H9 (cell line): Measurements from ENCODE around the gene OPTC. TPM values are rescaled to one million over a fixed set of nuclear protein-coding genes. Genes with fewer than 3 reads are reported as not detected.
A peak's percentile ranks its signal among the peaks of the same experiment; 100 is the strongest.
"Not testable (repeated sequence)": the region's sequence is repeated elsewhere in the genome, so short reads cannot be mapped to it uniquely, and the experiment has no call there.

ENCODE experiments used
- DNase-seq: peaks from one replicate; pipeline ENCODE4 v3.0.0-alpha.2; 2017
- H2AFZ ChIP-seq: one replicate; pipeline ENCODE4 v1.6.1; 2013; ENCODE audit warnings: mild to moderate bottlenecking, low read length, control low read depth, moderate library complexity
- H2AK5ac ChIP-seq: 2 replicates; pipeline ENCODE4 v1.6.1; 2013; ENCODE audit warnings: low read length, control low read depth, mixed read lengths; ENCODE audit not compliant: insufficient read length
- H2BK120ac ChIP-seq: one replicate; pipeline ENCODE4 v1.6.1; 2013; ENCODE audit warnings: low read depth, mild to moderate bottlenecking, low read length, control low read depth, inconsistent platforms; ENCODE audit not compliant: poor library complexity, severe bottlenecking
- H2BK12ac ChIP-seq: 2 replicates; pipeline ENCODE4 v1.6.1; 2013; ENCODE audit warnings: low read length, control low read depth, mixed read lengths, low read depth; ENCODE audit not compliant: insufficient read length
- H2BK15ac ChIP-seq: 2 replicates; pipeline ENCODE4 v1.6.1; 2013; ENCODE audit warnings: low read depth, low read length, control low read depth
- H2BK20ac ChIP-seq: one replicate; pipeline ENCODE4 v1.6.1; 2013; ENCODE audit warnings: low read depth, mild to moderate bottlenecking, low read length, control low read depth, inconsistent platforms; ENCODE audit not compliant: poor library complexity, severe bottlenecking
- H2BK5ac ChIP-seq: 2 replicates; pipeline ENCODE4 v1.6.1; 2013; ENCODE audit warnings: low read length, control low read depth, mixed read lengths; ENCODE audit not compliant: insufficient read length
- H3K14ac ChIP-seq: 2 replicates; pipeline ENCODE4 v1.6.1; 2013; ENCODE audit warnings: low read length, control low read depth; ENCODE audit not compliant: insufficient read depth
- H3K18ac ChIP-seq: 2 replicates; pipeline ENCODE4 v1.6.1; 2013; ENCODE audit warnings: low read depth, mild to moderate bottlenecking, mixed read lengths, low read length, control low read depth; ENCODE audit not compliant: insufficient read length
- H3K23ac ChIP-seq: 2 replicates; pipeline ENCODE4 v1.6.1; 2013; ENCODE audit warnings: low read length, control low read depth, mixed read lengths, low read depth; ENCODE audit not compliant: insufficient read length
- H3K23me2 ChIP-seq: 2 replicates; pipeline ENCODE4 v1.6.1; 2013; ENCODE audit warnings: low read depth, mild to moderate bottlenecking, mixed read lengths, low read length, control low read depth; ENCODE audit not compliant: insufficient read length, poor library complexity, severe bottlenecking
- H3K27ac ChIP-seq: 2 replicates; pipeline ENCODE4 v1.5.1; 2013; ENCODE audit warnings: low read length, control low read depth, mixed read lengths, low read depth; ENCODE audit not compliant: insufficient read length
- H3K27me3 ChIP-seq: 2 replicates; pipeline ENCODE4 v1.6.1; 2013; ENCODE audit warnings: low read length, control low read depth, inconsistent platforms; ENCODE audit not compliant: insufficient read depth
- H3K4ac ChIP-seq: 2 replicates; pipeline ENCODE4 v1.6.1; 2013; ENCODE audit warnings: low read depth, mild to moderate bottlenecking, control low read depth, inconsistent platforms, low read length, moderate library complexity
- H3K4me1 ChIP-seq: 2 replicates; pipeline ENCODE4 v1.6.1; 2013; ENCODE audit warnings: low read length, control low read depth, inconsistent platforms; ENCODE audit not compliant: insufficient read depth
- H3K4me2 ChIP-seq: 2 replicates; pipeline ENCODE4 v1.6.1; 2013; ENCODE audit warnings: low read length, control low read depth, mixed read lengths; ENCODE audit not compliant: insufficient read length, insufficient read depth
- H3K56ac ChIP-seq: 2 replicates; pipeline ENCODE4 v1.6.1; 2013; ENCODE audit warnings: low read depth, mild to moderate bottlenecking, mixed read lengths, low read length, control low read depth; ENCODE audit not compliant: insufficient read length
- H3K79me1 ChIP-seq: 2 replicates; pipeline ENCODE4 v1.6.1; 2013; ENCODE audit warnings: low read depth, mild to moderate bottlenecking, moderate library complexity, low read length, control low read depth, inconsistent platforms; ENCODE audit not compliant: insufficient read depth, poor library complexity, severe bottlenecking
- H3K79me2 ChIP-seq: 2 replicates; pipeline ENCODE4 v1.6.1; 2013; ENCODE audit warnings: low read length, control low read depth, inconsistent platforms; ENCODE audit not compliant: insufficient read depth
- H3K9ac ChIP-seq: 2 replicates; pipeline ENCODE4 v1.6.1; 2013; ENCODE audit warnings: low read length, control low read depth, mixed read lengths; ENCODE audit not compliant: insufficient read length; ENCODE audit errors: extremely low read depth
- H3K9me3 ChIP-seq: one replicate; pipeline ENCODE4 v1.6.1; 2013; ENCODE audit warnings: low read depth, low read length, inconsistent platforms; ENCODE audit not compliant: control insufficient read depth
- H3T11ph ChIP-seq: one replicate; pipeline ENCODE4 v1.6.1; 2013; ENCODE audit warnings: mild to moderate bottlenecking, low read length, control low read depth, inconsistent platforms
- H4K20me1 ChIP-seq: one replicate; pipeline ENCODE4 v1.6.1; 2013; ENCODE audit not compliant: control insufficient read depth, insufficient read length, insufficient read depth
- H4K5ac ChIP-seq: 2 replicates; pipeline ENCODE4 v1.6.1; 2013; ENCODE audit warnings: low read depth, mild to moderate bottlenecking, mixed read lengths, low read length, control low read depth; ENCODE audit not compliant: insufficient read length
- H4K8ac ChIP-seq: replicated peaks from 2 replicates; pipeline ENCODE4 v1.6.1; 2013; ENCODE audit warnings: low read length, control low read depth, mixed read lengths, low read depth; ENCODE audit not compliant: insufficient read length
- H4K91ac ChIP-seq: 2 replicates; pipeline ENCODE4 v1.6.1; 2013; ENCODE audit warnings: low read depth, mild to moderate bottlenecking, moderate library complexity, mixed read lengths, low read length, control low read depth; ENCODE audit not compliant: insufficient read length
- H3K27ac Mint-ChIP-seq, 3 experiments: 2 replicates in 2 of 3; 3 replicates in 1 of 3; pipeline ENCODE4 v1.8.0; 2020 to 2021; ENCODE audit warnings: mixed read lengths in 3 of 3, mild to moderate bottlenecking in 1 of 3, moderate library complexity in 1 of 3
- H3K27me3 Mint-ChIP-seq: 2 replicates; pipeline ENCODE4 v1.8.0; 2021; ENCODE audit warnings: low read depth, mild to moderate bottlenecking, moderate library complexity, mixed read lengths
- H3K36me3 Mint-ChIP-seq, 3 experiments: 2 replicates in 2 of 3; 3 replicates in 1 of 3; pipeline ENCODE4 v1.8.0; 2020 to 2021; ENCODE audit warnings: low read depth in 3 of 3, mixed read lengths in 3 of 3; ENCODE audit not compliant: insufficient read depth in 1 of 3
- H3K4me1 Mint-ChIP-seq, 2 experiments: 2 replicates each; pipeline ENCODE4 v1.8.0; 2020; ENCODE audit warnings: mixed read lengths in 2 of 2
- H3K4me3 Mint-ChIP-seq, 2 experiments: 2 replicates in 1 of 2; 3 replicates in 1 of 2; pipeline ENCODE4 v1.8.0; 2020 to 2021; ENCODE audit warnings: mild to moderate bottlenecking in 2 of 2, mixed read lengths in 2 of 2, moderate library complexity in 1 of 2
- H3K9me3 Mint-ChIP-seq, 2 experiments: 2 replicates in 1 of 2; 3 replicates in 1 of 2; pipeline ENCODE4 v1.8.0; 2020; ENCODE audit warnings: mild to moderate bottlenecking in 2 of 2, mixed read lengths in 2 of 2, moderate library complexity in 1 of 2
- CTCF ChIP-seq: fragments of 200-600 bp; sonication (generic); conservative IDR thresholded peaks from 3 replicates; pipeline ENCODE4 v1.8.0; 2021; ENCODE audit warnings: antibody characterized with exemption, mild to moderate bottlenecking
- WGBS: extraction: QIAGEN DNeasy Blood & Tissue Kit; methylation state at CpG from one replicate; pipeline ENCODE4 v1.1.7; 2013; ENCODE audit warnings: missing lambda C conversion rate, low lambda C conversion rate, mixed read lengths; ENCODE audit not compliant: insufficient read length; ENCODE audit errors: extremely low coverage; 5-methylcytosine and 5-hydroxymethylcytosine counted together
- total RNA-seq: library from RNA; stranded (reverse); gene quantifications from 2 replicates; pipeline ENCODE4 v1.2.1, GENCODE V29; 2021

OPTC gene
- total RNA-seq, 1 experiment from 2014 or later: 1.1 TPM

- Mint-ChIP-seq H3K27ac (peak overlapping the region in 1 of 3 experiments; percentile 22; a peak in 3 of 7 replicates), H3K9me3 (no peaks in the 10 kb centered on the region; a peak in 1 of 5 replicates), H3K36me3 (no peaks in the 10 kb centered on the region), H3K4me1 (peaks cover 26 to 44% of the 10 kb centered on the region in 2 experiments), H3K4me3 (no peak overlapping the region), H3K27me3 (peaks cover 6% of the 10 kb centered on the region)
- Histone ChIP-seq H3K9ac (no peak overlapping the region), H2BK5ac (no peak overlapping the region), H3T11ph (no peak overlapping the region), H3K9me3 (no peaks in the 10 kb centered on the region), H3K4ac (no peak overlapping the region), H2AK5ac (no peak overlapping the region), H3K79me1 (no peaks in the 10 kb centered on the region), H3K14ac (no peak overlapping the region), H4K20me1 (no peaks in the 10 kb centered on the region), H3K4me1 (peaks cover 4% of the 10 kb centered on the region; the same call in 1 of the 2 replicates), H4K5ac (no peak overlapping the region), H3K4me2 (no peak overlapping the region), H3K23ac (no peak overlapping the region), H3K79me2 (no peaks in the 10 kb centered on the region), H3K56ac (no peak overlapping the region), H4K91ac (no peak overlapping the region), H2AFZ (no peak overlapping the region), H2BK20ac (no peak overlapping the region), H2BK120ac (no peak overlapping the region), H4K8ac (no peak overlapping the region), H3K18ac (no peak overlapping the region), H3K23me2 (no peaks in the 10 kb centered on the region), H3K27ac (no peak overlapping the region), H3K27me3 (no peaks in the 10 kb centered on the region), H2BK15ac (no peak overlapping the region), H2BK12ac (no peak overlapping the region)
- WGBS: no CpG with 5 or more reads among the region's 7 CpGs
- no peak for TF ChIP-seq CTCF
- DNase-seq: no peak
Measured at GRCh38 chr1:203465948-203466347, 28.0 kb upstream of the OPTC start.

GRCh38 chr1:203466906-203467549 lies 26.9 kb upstream of the OPTC start:
- not testable (repeated sequence) for H2BK120ac ChIP-seq, H3K56ac ChIP-seq, H3K4me3 Mint-ChIP-seq, H3K79me1 ChIP-seq, H3K23ac ChIP-seq, H2AFZ ChIP-seq, H3K27ac ChIP-seq, H4K91ac ChIP-seq, H3K9me3 Mint-ChIP-seq, H3T11ph ChIP-seq, H3K36me3 Mint-ChIP-seq, H2AK5ac ChIP-seq, H2BK20ac ChIP-seq, H2BK15ac ChIP-seq, H3K4ac ChIP-seq, DNase-seq, H3K79me2 ChIP-seq, H3K27me3 ChIP-seq, H3K9me3 ChIP-seq, H3K14ac ChIP-seq, H3K23me2 ChIP-seq, H3K18ac ChIP-seq, H3K4me2 ChIP-seq, H2BK5ac ChIP-seq, H2BK12ac ChIP-seq, H4K8ac ChIP-seq, H3K27me3 Mint-ChIP-seq, H3K4me1 ChIP-seq, H4K20me1 ChIP-seq, H3K9ac ChIP-seq, H4K5ac ChIP-seq
- Mint-ChIP-seq H3K4me1 (peaks cover 23 to 37% of the 10 kb centered on the region in 2 experiments), H3K27ac (peak overlapping the region in 1 of 3 experiments; percentile 53; a peak in 1 of 7 replicates)
- WGBS: no CpG with 5 or more reads among the region's 13 CpGs
